ENCODE results near the gene AKT3.

DNA sequence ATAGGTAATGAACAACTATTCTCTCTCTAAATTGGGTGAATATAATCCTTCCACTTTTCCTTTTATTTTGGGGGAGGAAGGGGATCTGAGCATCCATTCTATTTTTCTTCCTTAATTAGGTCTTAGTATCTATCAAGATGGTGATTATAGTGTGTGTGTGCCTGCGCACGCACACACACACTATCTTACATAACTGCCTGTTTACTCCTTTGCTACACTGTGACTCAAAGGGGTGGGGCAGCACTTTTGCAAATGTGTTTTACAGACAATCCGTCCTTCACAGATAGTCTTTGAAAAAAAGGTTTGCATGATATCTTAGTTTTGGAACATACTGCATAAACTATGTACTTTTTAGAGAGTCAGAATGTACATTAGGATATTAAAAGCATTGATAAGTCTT lies 402.7 kb downstream of the AKT3 start:
- TF ChIP-seq CTCF (conservative IDR thresholded peaks at IDR 0.05 in 1 of 2, IDR thresholded peaks at IDR 0.05 in 1 of 2; ENCODE audit: low read depth in 1 of 2, low read length in 2 of 2) (no peak), EZH2 (IDR thresholded peaks at IDR 0.05; ENCODE audit: low read length, missing control alignments) (no peak)

Data from fibroblast of lung (primary cell).